Ishikawa (cell line): ENCODE results near the gene MPDZ.

Experiments used
- CEBPB ChIP-seq: IDR thresholded peaks from 2 replicates; pipeline ENCODE4 v1.6.1; 2012
- FOXM1 ChIP-seq: IDR thresholded peaks from 2 replicates; pipeline ENCODE4 v1.6.1; 2012; ENCODE audit warnings: low read depth, borderline replicate concordance
- NFIC ChIP-seq: IDR thresholded peaks from 2 replicates; pipeline ENCODE4 v1.6.1; 2012
- RAD21 ChIP-seq: IDR thresholded peaks from 2 replicates; pipeline ENCODE4 v1.6.1; 2012; ENCODE audit warnings: low read depth
- REST ChIP-seq: IDR thresholded peaks from 2 replicates; pipeline ENCODE4 v1.6.1; 2012; ENCODE audit warnings: low read depth, mild to moderate bottlenecking
- TCF12 ChIP-seq: IDR thresholded peaks from 2 replicates; pipeline ENCODE4 v1.6.1; 2012; ENCODE audit warnings: low read depth
- TEAD4 ChIP-seq: IDR thresholded peaks from 2 replicates; pipeline ENCODE4 v1.6.1; 2012

- TF ChIP-seq TCF12 (no peak), NFIC (no peak), REST (no peak), CEBPB (no peak), RAD21 (no peak), FOXM1 (no peak), TEAD4 (no peak)
These were observed 210.0 kb downstream of the MPDZ start for GRCh38 chr9:13069498-13069897.
